Astrocyte of the cerebellum (primary cell): ENCODE results near the gene PDE4B.
A peak's percentile ranks its signal among the peaks of the same experiment; 100 is the strongest.

Experiments
- DNase-seq: peaks from one replicate; pipeline ENCODE4 v3.0.0-alpha.2; 2011; ENCODE audit warnings: low read depth
- H3K4me3 ChIP-seq: 2 replicates; pipeline ENCODE4 v1.5.1; 2011; ENCODE audit warnings: mild to moderate bottlenecking, low read depth, low read length, moderate library complexity
- CTCF ChIP-seq: IDR thresholded peaks from 2 replicates; pipeline ENCODE4 v1.5.1; 2012; ENCODE audit warnings: low read length, low read depth, moderate library complexity, mild to moderate bottlenecking; ENCODE audit errors: missing control alignments
- in situ Hi-C: cut with HindIII; loops from 2 replicates; pipeline ENCODE4 v1.10.0; 2017; ENCODE audit warnings: low sequenced_read_pairs

Gene PDE4B

GRCh38 chr1:66373157-66373591 lies 580.5 kb downstream of the PDE4B start:
- H3K4me3 ChIP-seq = no peak overlapping the region
- no peak for DNase-seq
- in situ Hi-C loops = no loop called here
- no peak for TF ChIP-seq CTCF

GRCh38 chr1:66374148-66374547 lies 581.5 kb downstream of the PDE4B start:
- in situ Hi-C loops = no loop called here
- H3K4me3 ChIP-seq = no peak overlapping the region
- TF ChIP-seq CTCF = no peak
- no peak for DNase-seq

- DNase-seq = peak; percentile 59
- in situ Hi-C loops = no loop called here
These were observed 581.9 kb downstream of the PDE4B start for GRCh38 chr1:66374561-66375111.

GRCh38 chr1:66375125-66375524 lies 582.4 kb downstream of the PDE4B start:
- in situ Hi-C loops = no loop called here
- TF ChIP-seq CTCF = no peak
- H3K4me3 ChIP-seq = no peak overlapping the region
- no peak for DNase-seq

More at GRCh38 chr1:66374561-66375111, 581.9 kb downstream of the PDE4B start:
- no peak for TF ChIP-seq CTCF
- no peak overlapping the region for H3K4me3 ChIP-seq

GRCh38 chr1:66380452-66381212 lies 587.9 kb downstream of the PDE4B start:
- in situ Hi-C loops = no loop called here
- DNase-seq = no peak

GRCh38 chr1:66381621-66382275 lies 589.1 kb downstream of the PDE4B start:
- DNase-seq = no peak
- in situ Hi-C loops = no loop called here
- no peak for TF ChIP-seq CTCF
- H3K4me3 ChIP-seq = no peak overlapping the region

More at GRCh38 chr1:66380452-66381212, 587.9 kb downstream of the PDE4B start:
- no peak overlapping the region for H3K4me3 ChIP-seq
- no peak for TF ChIP-seq CTCF
